Measurements from ENCODE around the gene SPHK2.

DNA sequence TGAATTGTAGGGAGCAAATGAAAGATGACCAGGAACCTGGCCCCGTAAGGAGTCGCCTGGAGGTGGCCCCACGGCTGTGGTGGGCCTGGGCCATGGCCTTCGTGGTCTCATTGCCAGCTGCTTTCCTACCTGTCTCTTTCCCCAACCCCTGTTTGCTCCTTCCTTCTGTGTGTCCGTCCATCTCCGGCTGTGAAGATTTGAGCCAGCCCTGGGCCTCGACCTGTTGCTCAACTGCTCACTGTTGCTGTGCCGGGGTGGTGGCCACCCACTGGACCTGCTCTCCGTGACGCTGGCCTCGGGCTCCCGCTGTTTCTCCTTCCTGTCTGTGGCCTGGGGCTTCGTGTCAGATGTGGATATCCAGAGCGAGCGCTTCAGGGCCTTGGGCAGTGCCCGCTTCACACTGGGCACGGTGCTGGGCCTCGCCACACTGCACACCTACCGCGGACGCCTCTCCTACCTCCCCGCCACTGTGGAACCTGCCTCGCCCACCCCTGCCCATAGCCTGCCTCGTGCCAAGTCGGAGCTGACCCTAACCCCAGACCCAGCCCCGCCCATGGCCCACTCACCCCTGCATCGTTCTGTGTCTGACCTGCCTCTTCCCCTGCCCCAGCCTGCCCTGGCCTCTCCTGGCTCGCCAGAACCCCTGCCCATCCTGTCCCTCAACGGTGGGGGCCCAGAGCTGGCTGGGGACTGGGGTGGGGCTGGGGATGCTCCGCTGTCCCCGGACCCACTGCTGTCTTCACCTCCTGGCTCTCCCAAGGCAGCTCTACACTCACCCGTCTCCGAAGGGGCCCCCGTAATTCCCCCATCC lies 9.4 kb downstream of the SPHK2 start:
- TF ChIP-seq, protein P1, sequence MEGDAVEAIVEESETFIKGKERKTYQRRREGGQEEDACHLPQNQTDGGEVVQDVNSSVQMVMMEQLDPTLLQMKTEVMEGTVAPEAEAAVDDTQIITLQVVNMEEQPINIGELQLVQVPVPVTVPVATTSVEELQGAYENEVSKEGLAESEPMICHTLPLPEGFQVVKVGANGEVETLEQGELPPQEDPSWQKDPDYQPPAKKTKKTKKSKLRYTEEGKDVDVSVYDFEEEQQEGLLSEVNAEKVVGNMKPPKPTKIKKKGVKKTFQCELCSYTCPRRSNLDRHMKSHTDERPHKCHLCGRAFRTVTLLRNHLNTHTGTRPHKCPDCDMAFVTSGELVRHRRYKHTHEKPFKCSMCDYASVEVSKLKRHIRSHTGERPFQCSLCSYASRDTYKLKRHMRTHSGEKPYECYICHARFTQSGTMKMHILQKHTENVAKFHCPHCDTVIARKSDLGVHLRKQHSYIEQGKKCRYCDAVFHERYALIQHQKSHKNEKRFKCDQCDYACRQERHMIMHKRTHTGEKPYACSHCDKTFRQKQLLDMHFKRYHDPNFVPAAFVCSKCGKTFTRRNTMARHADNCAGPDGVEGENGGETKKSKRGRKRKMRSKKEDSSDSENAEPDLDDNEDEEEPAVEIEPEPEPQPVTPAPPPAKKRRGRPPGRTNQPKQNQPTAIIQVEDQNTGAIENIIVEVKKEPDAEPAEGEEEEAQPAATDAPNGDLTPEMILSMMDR (IDR thresholded peaks at IDR 0.05): no peak
- TF ChIP-seq POLR2A (IDR thresholded peaks at IDR 0.05): no peak
